GM21526 (cell line): ENCODE data around the gene CHIA.

Experiments used
- ATAC-seq: cut with Tn5 transposase; IDR thresholded peaks from one replicate; pipeline ENCODE4 v1.9.1; 2021; ENCODE audit warnings: moderate library complexity; ENCODE audit not compliant: unreplicated experiment, low FRiP score

CHIA gene

DNA sequence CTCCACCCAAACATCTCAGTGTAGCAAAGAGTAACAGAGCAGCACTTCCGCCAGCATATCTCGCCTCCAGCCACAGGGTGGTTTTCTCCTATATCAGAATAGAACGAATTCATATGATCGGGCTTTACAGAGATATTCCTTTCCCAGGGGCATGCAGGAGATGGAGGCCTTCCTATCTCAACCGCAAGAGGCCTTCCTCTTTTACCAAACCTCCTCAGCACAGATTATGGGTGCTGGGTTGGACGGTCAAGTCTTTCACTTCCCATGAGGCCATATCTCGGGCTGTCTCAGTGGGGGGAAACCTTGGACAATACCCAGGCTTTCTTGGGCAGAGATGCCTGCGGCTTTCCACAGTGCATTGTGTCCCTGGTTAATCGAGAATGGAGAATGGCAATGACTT is 71.1 kb downstream of the CHIA start:
- no peak for ATAC-seq

DNA sequence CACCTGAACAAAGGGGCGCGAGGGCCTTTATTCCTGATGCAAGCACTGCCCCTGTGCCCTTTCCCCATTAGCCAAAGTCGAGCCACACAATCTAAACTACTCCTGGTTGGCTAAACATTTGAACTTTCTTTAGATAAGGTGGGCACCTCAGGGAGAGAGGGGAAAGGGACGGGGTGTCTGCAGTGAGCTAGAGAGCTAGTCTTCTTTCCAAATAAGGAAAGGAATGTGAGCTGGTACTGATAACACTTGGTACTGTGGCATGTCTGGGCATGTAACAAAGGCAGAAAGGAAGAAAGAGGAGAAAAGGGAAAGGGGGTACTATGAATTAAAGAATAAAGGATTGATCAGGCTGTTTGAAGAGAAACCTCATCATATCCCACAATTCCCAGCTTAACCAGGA is 74.0 kb downstream of the CHIA start:
- ATAC-seq = no peak

GRCh38 chr1:111366256-111366655 is 75.6 kb downstream of the CHIA start:
- no peak for ATAC-seq

DNA sequence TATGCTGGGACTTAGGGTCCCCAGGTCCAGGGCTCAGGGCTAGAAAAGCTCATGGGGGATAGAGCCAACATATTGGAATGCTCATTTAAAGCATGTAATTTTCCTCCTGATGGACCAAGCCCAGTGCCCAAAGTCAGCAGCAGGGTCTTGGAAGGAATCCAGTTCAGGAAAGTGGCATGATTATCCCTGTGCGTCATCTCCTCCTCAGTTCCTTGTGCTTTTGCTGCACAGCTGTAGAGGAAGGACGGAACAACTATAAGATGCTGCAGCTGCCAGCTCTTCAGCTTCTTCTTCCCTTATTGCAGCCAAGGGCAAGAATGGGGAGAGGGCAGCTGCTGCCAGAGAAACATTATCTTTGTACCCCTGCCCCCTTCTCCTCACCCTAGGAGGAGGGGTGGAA is 78.5 kb downstream of the CHIA start:
- ATAC-seq = no peak

GRCh38 chr1:111369645-111370044 is 79.0 kb downstream of the CHIA start:
- no peak for ATAC-seq
